Endothelial cell of umbilical vein (primary cell): ENCODE data around the gene SCN9A.

Source experiments
- EZH2 ChIP-seq: IDR thresholded peaks from 2 replicates; pipeline ENCODE4 v1.6.1; 2012; ENCODE audit warnings: borderline replicate concordance, low read depth, mild to moderate bottlenecking, moderate library complexity, low read length, inconsistent platforms; ENCODE audit not compliant: severe bottlenecking
- TF ChIP-seq, protein P1 (sequence below), 2 donors: IDR thresholded peaks; 1 replicate in 1 of 2; 2 replicates in 1 of 2; pipeline ENCODE4 v1.5.1; 2011; ENCODE audit warnings: low read length in 2 of 2, mild to moderate bottlenecking in 2 of 2, moderate library complexity in 2 of 2, control low read depth in 1 of 2, inconsistent platforms in 1 of 2, low read depth in 1 of 2; ENCODE audit not compliant: insufficient read depth in 1 of 2; ENCODE audit errors: extremely low read depth in 1 of 2

DNA sequence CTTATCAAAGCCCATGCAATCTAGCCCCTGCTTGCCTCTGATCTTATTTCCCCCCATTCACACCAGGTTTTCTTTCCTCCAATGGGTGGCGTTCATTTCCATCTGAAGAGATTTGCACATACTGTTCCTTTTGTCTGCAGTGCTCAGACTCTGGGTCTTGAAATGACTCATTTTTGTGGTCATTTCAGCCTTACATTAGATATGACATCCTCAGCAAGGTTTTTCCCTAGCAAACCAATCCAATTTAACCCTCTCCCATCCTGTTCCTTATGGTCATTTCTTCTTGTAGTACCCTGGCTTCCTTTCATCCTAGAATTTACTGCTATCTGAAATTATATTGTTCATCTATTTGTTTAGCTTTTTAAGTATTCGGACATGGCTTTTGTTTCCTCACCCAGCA, 205.4 kb downstream of the SCN9A start:
- TF ChIP-seq, protein P1, sequence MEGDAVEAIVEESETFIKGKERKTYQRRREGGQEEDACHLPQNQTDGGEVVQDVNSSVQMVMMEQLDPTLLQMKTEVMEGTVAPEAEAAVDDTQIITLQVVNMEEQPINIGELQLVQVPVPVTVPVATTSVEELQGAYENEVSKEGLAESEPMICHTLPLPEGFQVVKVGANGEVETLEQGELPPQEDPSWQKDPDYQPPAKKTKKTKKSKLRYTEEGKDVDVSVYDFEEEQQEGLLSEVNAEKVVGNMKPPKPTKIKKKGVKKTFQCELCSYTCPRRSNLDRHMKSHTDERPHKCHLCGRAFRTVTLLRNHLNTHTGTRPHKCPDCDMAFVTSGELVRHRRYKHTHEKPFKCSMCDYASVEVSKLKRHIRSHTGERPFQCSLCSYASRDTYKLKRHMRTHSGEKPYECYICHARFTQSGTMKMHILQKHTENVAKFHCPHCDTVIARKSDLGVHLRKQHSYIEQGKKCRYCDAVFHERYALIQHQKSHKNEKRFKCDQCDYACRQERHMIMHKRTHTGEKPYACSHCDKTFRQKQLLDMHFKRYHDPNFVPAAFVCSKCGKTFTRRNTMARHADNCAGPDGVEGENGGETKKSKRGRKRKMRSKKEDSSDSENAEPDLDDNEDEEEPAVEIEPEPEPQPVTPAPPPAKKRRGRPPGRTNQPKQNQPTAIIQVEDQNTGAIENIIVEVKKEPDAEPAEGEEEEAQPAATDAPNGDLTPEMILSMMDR (IDR thresholded peaks at IDR 0.05; ENCODE audit: extremely low read depth in 1 of 2, insufficient read depth in 1 of 2, low read depth in 1 of 2, low read length in 2 of 2), result no peak
- no peak for TF ChIP-seq EZH2
